Mucosa of stomach (tissue), 1 donor: ENCODE measurements around the gene C2orf78.

Experiments
- H3K27me3 ChIP-seq: one replicate; pipeline ENCODE4 v1.7.0; 2013; ENCODE audit warnings: mild to moderate bottlenecking, low read length; ENCODE audit not compliant: control insufficient read depth, insufficient read depth
- H3K36me3 ChIP-seq: one replicate; pipeline ENCODE4 v1.7.0; 2013; ENCODE audit warnings: low read length; ENCODE audit not compliant: control insufficient read depth, insufficient read depth
- H3K4me1 ChIP-seq: one replicate; pipeline ENCODE4 v1.7.0; 2013; ENCODE audit warnings: mild to moderate bottlenecking, low read length; ENCODE audit not compliant: control insufficient read depth, insufficient read depth
- H3K4me3 ChIP-seq: one replicate; pipeline ENCODE4 v1.7.0; 2013; ENCODE audit warnings: low read length
- H3K9ac ChIP-seq: one replicate; pipeline ENCODE4 v1.7.0; 2013; ENCODE audit warnings: mild to moderate bottlenecking, low read length, moderate library complexity
- H3K9me3 ChIP-seq: one replicate; pipeline ENCODE4 v1.7.0; 2013; ENCODE audit warnings: mild to moderate bottlenecking, low read length, moderate library complexity; ENCODE audit not compliant: control insufficient read depth
- donor health status: Pancreatic carcinoma.

Gene C2orf78

GRCh38 chr2:73850009-73850408 is 66.0 kb downstream of the C2orf78 start:
- Histone ChIP-seq H3K4me3 (no peak overlapping the region), H3K36me3 (no peaks in the 10 kb centered on the region), H3K9ac (no peak overlapping the region), H3K4me1 (no peaks in the 10 kb centered on the region), H3K27me3 (no peaks in the 10 kb centered on the region), H3K9me3 (no peaks in the 10 kb centered on the region)

- H3K4me3 ChIP-seq: no peak overlapping the region
- H3K27me3 ChIP-seq: no peaks in the 10 kb centered on the region
- no peaks in the 10 kb centered on the region for H3K4me1 ChIP-seq
- no peaks in the 10 kb centered on the region for H3K9me3 ChIP-seq
- H3K9ac ChIP-seq: no peak overlapping the region
- H3K36me3 ChIP-seq: peaks cover 3% of the 10 kb centered on the region
These were observed 67.3 kb downstream of the C2orf78 start for GRCh38 chr2:73851274-73851673.

GRCh38 chr2:73852020-73852419 is 68.0 kb downstream of the C2orf78 start:
- no peaks in the 10 kb centered on the region for H3K9me3 ChIP-seq
- H3K4me1 ChIP-seq: no peaks in the 10 kb centered on the region
- no peak overlapping the region for H3K4me3 ChIP-seq
- no peaks in the 10 kb centered on the region for H3K27me3 ChIP-seq
- H3K36me3 ChIP-seq: peaks cover 5% of the 10 kb centered on the region
- no peak overlapping the region for H3K9ac ChIP-seq

- Histone ChIP-seq H3K9me3 (no peaks in the 10 kb centered on the region), H3K4me3 (no peak overlapping the region), H3K36me3 (peaks cover 10% of the 10 kb centered on the region), H3K9ac (no peak overlapping the region), H3K27me3 (no peaks in the 10 kb centered on the region), H3K4me1 (no peaks in the 10 kb centered on the region)
These were observed 71.5 kb downstream of the C2orf78 start for GRCh38 chr2:73855526-73855925.

- H3K9me3 ChIP-seq: no peaks in the 10 kb centered on the region
- no peak overlapping the region for H3K4me3 ChIP-seq
- H3K4me1 ChIP-seq: no peaks in the 10 kb centered on the region
- no peaks in the 10 kb centered on the region for H3K27me3 ChIP-seq
- H3K9ac ChIP-seq: no peak overlapping the region
- H3K36me3 ChIP-seq: peaks cover 10% of the 10 kb centered on the region
These were observed 72.2 kb downstream of the C2orf78 start for GRCh38 chr2:73856214-73856613.

DNA sequence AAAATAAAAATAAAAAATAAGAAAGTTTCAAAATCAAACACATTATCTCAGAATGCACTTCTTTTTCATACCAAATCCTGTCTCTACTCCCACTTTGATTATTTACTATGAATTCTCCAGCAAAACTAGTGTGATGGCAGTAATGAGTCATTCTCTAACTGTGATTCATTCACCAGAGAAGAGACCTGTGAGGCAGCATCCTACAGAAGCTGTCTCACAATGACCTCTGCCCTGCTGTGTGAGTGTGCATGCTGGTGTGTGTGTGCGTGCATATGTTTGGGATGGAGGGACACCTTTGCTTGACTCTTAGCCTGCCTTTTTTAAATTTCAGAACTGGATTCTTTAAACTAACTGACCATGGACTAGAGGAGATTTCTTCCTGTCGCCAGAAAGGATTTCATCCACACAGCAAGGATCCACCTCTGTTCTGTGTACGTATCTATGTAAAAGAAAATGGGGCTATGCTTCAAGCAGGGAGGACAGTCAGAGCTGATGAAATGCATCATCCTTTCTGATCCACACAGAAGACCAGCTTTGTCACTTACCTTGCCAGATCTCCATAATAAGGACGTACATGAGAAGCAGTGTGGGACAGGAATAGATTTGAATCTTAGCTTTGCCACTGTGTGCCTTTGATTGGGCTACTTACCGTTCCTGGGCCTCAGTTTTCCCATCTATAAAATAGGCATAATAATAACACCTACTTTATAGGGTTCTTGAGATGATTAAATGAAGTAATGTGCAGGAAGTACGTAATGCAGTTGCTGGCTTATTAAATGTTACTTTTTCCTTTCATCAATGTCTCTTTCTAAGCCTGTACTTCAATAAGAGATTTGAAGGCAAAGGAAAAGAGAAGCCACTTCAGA is 76.0 kb downstream of the C2orf78 start:
- peaks cover 21% of the 10 kb centered on the region for H3K36me3 ChIP-seq
- H3K9me3 ChIP-seq: no peaks in the 10 kb centered on the region
- no peaks in the 10 kb centered on the region for H3K27me3 ChIP-seq
- no peak overlapping the region for H3K9ac ChIP-seq
- no peaks in the 10 kb centered on the region for H3K4me1 ChIP-seq
- no peak overlapping the region for H3K4me3 ChIP-seq

- H3K9me3 ChIP-seq: no peaks in the 10 kb centered on the region
- no peaks in the 10 kb centered on the region for H3K27me3 ChIP-seq
- no peak overlapping the region for H3K4me3 ChIP-seq
- H3K4me1 ChIP-seq: no peaks in the 10 kb centered on the region
- peaks cover 12% of the 10 kb centered on the region for H3K36me3 ChIP-seq
- H3K9ac ChIP-seq: no peak overlapping the region
These were observed 79.0 kb downstream of the C2orf78 start for GRCh38 chr2:73862987-73863386.
